Measurements from ENCODE around the gene MBD2.
"Not testable (repeated sequence)": the region's sequence is repeated elsewhere in the genome, so short reads cannot be mapped to it uniquely, and the experiment has no call there.

Gene MBD2

DNA sequence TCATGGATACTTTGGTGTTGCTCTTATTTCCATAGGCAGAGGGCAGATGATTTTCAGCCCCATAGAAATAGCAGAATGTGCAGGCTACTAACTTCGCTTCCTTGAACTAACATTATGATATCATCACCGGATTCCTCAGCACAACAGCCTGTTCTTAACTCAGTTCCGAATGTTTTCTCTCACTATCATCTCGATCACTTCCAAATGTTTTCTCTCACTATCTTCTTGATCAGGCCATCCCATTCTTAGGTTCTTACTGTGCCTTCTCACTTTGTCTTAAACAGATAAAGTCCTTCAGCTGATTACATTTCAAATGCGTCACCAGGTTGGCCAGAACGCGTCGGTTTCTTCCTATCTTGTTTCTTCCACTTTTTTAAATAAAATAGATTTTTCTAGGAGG, 11.4 kb upstream of the MBD2 start:
- no peak for DNase-seq

DNA sequence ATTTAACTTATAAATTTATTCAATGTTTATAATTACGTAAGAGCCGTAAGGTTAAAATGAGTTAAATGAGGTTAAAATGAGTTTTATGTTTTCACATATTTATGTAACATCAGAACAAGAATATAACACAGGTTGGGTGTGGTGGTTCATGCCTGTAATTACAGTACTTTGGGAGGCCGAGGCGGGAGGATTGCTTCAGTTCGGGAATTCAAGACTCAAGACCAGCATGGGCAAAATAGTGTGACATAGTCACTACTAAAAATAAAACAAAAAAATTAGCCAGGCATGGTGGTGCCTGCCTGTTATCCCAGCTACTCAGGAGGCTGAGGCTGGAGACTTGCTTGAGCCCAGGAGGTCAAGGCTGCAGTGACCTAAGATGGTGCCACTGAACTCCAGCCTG, 9.3 kb upstream of the MBD2 start:
- DNase-seq = no peak

GRCh38 chr18:54233228-54233625, 8.8 kb upstream of the MBD2 start:
- peak; percentile 21 for DNase-seq

GRCh38 chr18:54232485-54233227, 8.2 kb upstream of the MBD2 start:
- no peak for DNase-seq

DNA sequence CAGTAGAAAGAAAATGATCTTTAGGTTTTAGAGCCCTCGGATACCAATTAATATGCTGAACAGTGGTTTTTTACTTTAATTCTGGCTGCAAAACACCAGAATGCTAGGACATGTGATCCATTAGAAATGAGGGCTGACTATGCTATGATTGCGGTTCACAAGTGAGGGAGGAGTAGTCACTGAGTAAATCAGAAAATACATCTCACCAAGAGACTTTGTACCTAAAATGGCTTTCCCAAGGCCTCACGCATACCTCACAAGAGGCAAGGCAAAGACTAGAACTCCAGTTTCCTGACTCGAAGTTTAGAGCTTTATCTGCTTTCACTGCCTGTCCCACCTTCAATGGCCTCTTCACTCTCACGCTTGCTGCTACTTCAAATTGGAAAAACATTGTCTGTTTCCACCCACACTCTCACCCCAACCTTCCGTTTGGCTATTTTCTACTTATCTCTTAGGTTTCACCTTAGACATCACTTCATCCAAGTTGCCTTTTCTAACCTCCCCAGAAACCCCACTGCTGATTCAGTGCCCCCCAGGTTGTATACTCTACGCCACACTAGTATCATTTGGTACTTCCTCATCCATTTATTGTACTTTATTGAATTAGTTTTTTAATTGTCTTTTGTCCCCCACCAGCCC, 5.1 kb upstream of the MBD2 start:
- DNase-seq = no peak

DNA sequence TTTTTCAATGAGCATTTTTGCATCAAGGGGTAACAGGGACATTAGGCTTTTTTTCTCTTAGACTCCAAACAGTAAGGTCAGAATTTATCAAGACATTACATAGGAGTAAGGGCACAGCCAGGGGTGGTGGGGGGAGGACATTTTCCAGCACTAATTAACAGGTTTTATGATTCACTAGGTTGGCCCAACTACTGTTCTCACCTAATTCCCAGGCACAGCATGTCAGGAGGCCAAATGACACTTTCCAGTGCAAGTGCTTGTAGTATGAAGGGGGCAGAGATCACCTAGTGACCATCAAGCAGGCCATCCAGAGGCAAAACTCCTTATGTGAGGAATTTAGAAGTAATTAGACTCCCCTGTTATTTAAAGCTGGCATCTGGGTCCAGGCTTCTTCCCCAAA, 3.9 kb upstream of the MBD2 start:
- DNase-seq = no peak

DNA sequence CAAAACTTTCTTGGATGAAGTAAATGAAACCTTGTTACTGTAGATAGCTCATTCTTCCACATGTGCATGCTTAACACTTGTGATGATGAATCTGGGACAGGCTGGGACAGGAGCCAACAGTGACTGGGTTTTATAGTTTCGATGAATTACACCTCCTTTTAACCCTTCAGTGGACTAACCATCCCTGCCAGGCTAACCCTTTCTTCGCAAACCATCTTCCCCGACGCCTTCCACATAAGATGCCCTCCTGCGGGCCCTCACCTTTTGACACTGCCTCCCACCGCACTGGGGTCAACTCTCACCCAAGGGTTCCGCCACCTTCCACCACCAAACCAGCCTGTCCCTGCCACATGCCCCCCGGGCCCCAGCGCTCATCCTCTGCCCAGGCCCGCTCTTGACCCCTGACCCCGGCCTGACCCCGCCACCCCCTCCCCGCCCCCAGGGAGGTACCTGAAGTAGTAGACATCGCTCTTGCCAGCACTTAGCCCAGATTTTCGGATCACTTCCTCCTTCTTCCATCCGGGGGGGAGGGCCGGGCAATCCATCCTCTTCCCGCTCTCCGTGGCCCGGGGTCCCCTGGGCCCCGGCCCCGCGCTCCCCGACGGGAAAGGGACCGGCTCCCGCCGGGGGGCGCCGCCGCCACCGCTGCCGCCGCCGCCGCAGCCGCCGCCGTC, 764 bp downstream of the MBD2 start:
- peak; percentile 56 for DNase-seq

DNA sequence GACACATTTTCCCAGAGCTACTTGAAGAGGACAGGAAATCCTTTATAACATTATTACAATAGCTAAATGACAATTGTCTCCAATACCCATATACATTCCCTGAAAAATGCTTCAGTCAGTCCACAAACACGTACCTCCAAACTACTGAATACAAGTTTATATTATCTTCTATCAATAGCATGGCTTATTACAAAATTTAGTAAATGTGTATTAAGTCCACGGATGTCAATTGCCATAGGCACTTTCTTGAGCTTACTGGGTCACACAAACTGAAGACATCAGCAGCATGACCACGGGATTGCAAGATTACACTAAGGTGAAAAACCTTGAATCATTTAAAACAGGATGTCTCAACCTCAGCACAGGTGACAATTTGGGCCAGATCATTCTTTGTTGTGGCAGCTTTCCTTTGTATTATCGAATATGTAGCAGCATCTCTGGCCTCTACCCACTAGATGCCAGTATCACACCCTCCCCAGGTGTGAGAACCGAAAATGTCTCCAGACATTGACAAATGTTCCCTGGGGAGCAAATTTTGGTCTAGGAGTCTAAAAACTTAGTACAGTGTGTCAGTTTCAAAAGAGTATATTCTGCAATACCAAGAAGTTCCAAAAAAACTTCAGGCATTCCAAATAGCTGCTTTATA, 1.4 kb downstream of the MBD2 start:
- DNase-seq = no peak

DNA sequence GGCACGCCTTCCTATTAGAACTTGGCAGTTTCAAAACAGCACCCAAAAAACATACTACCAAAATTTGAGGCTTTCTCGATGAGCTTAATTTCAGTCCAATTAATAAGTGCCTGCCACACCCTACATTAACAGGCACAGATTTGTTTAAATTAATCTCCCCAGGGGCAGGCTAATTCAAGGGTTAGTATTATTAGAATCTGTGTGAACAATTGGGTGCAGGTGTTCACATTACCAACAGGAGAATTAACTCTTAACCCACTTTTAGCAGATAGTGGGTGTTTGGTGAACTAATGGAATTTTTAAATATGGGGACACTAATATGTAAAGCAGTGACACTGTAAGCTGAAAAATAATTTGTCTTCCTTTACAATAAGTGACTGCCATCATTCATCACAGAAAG, 4.1 kb downstream of the MBD2 start:
- no peak for DNase-seq

- DNase-seq = not testable (repeated sequence)
These were observed 5.7 kb downstream of the MBD2 start for GRCh38 chr18:54218803-54219202.

DNA sequence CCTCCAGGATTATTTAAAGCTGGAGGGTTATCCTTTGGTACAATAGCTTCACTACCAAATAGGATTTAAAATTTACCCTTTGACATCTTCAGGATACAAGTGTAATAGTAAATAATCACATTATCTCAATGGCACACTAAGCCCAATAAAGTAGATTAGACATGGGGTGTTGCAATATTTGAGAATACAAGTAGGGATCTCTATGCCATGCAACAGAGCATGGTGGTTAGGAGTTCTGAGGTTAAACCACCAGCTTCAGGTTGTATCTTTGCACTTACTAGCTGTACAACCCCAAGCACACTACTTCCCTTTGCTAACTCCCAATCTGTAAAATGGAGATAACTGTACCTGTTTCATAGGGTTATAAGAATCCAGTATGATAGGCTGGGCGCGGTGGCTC, 6.2 kb downstream of the MBD2 start:
- no peak for DNase-seq

GRCh38 chr18:54217624-54218023, 6.8 kb downstream of the MBD2 start:
- DNase-seq = no peak

- peak; percentile 51 for DNase-seq
These were observed 9.4 kb downstream of the MBD2 start for GRCh38 chr18:54215069-54215468.

DNA sequence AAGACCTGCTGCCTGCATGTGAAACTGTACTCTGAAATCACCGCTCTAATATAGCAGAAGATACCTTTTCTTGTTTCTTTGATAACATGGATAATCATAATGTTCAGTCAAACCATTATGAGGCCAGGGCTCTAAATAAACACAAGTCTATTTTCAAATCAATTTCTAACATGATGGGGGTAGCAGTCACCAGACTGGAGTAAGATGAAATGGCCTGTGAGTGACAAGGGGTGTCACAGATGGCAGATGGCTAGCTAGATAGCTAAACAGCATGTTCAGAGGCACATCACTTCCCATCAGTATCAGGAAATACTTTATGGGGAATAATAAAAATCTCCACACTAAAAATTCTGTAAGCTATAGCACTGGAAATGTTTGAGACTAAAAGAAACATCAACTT, 14.0 kb downstream of the MBD2 start:
- DNase-seq = no peak

DNA sequence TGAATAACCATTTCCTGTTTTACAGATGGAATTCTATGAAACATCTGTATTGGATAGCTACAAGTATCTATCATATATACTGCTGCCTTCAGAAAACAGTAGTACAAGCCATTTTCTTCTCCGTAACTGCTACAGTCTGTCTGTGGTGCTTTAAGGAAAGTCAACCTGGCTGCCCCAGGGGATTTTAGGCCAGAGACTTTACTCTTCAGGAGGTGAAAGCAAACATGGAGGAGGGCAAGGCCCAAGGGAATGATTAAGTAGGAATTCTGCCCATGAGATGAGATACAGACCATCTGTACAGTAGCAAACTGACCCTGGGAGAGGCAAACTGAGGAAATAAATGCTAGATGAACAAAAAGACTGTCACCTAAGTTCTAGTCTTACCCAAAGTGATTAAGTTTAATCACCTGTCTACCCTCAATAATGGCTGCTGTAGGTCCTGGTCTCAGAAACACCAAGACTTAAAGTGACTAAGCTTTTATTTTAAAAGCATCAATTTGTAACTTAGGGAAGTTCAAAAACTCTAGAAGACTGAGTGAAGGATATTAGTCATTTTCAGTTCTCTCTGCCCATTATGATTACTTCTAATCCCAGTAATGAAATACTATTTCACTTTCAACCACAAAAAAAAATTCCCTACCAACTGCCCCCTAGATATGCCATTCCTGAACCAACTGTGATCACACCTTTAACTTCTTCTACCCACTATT, 14.8 kb downstream of the MBD2 start:
- DNase-seq = peak; percentile 43

- DNase-seq = no peak
These were observed 18.0 kb downstream of the MBD2 start for GRCh38 chr18:54206447-54206846.

DNA sequence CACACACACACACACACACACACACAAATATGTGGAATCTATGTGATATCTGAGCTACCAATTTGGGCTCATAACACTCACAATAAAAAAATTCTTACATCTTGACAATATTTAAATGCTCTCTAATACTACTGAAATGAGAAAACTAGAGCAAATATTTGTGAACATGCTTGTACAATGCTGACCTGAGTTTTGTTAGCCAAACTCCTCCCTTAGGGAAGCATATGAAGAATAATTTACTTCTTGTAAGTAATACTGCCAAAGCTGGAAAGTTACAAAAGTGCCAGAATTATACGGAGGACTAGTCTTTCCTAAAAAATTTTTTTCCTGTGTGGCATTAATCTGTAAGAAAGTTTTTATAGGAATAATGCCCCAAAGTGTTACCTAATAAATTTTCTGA, 18.5 kb downstream of the MBD2 start:
- no peak for DNase-seq

DNA sequence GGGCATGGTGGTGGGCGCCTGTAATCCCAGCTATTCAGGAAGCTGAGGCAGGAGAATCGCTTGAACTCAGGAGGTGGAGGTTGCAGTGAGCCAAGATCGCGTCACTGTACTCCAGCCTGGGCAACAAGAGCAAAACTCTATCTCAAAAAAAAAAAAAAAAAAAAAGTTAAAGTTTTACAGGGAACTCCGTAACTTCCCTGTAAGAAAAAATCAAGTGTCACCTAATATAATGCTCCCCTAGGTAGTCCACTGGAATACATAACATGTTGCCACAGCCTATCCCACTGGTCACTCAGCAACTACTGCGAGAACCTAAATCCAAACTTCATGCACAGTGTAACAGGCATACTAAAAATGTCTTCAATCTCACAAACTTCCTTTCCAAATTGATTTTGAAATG, 19.0 kb downstream of the MBD2 start:
- not testable (repeated sequence) for DNase-seq

DNA sequence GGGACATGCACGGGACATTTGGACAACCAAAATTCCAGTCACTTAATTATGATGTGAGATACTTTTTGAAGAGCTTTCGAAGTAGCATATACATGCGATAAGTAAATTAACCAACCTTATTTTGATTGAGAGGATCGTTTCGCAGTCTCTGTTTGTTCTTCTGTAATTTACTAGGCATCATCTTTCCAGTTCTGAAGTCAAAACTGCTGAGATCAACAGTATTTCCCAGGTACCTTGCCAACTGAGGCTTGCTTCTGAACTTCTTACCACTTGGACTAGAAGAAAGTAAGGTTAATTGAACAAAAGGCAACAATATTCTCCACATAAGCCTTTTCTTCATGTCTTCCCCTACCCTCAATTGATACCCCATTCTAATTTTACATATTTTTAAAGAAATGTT, 19.6 kb downstream of the MBD2 start:
- DNase-seq = no peak

DNA sequence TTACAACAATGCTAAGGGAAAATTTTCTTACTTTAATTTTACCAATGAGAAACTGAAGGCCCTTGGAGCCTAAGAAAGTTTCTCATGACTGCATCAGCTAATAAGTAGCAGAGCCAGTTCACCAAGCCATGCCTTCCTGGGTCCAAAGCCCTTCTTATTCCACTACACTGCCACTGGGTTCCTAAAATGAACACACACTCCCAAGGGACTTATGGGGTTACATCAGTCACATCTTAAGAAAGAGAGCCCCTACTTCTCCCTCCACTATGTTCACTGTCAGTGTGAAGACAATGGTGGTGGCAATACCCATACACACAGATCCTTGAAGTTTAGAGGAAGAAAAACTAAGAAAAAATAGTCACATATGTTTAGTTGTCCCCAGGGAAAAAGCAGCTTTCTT, 20.6 kb downstream of the MBD2 start:
- peak; percentile 17 for DNase-seq

GRCh38 chr18:54202851-54203250, 21.6 kb downstream of the MBD2 start:
- DNase-seq = no peak

- DNase-seq = no peak
These were observed 26.6 kb downstream of the MBD2 start for GRCh38 chr18:54197747-54198411.

DNA sequence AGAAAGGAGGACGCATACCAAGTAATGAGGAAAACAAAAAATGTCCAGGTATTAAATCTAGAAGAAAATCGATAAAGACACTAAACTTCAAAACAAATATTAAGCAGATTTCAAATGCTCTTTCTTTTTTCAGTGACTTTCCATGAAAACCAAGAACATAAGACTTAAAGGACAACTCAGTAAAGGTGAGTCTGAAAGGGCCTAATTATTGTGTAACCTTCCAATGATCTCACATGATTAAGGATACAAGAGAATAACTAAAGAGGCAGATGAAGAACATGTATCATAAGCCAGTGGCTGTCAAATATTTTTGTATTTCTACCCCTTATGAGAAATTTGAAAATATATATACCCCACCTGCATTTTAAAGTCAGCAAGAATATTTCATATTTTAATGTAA, 30.7 kb downstream of the MBD2 start:
- DNase-seq = no peak
